GM13976 (cell line): Measurements from ENCODE around the gene PDGFC.

ENCODE experiments used
- DNase-seq: peaks from one replicate; pipeline ENCODE4 v3.0.0; 2012; ENCODE audit warnings: low spot score
- in situ Hi-C: fragments of 300-500 bp; cut with MboI; formaldehyde crosslinking; loops from one replicate; pipeline ENCODE4 v1.12.0; 2022; ENCODE audit warnings: low sequenced_read_pairs, mixed read lengths, inconsistent platforms; ENCODE audit not compliant: unreplicated experiment
- TF ChIP-seq, protein P1 (sequence below): IDR thresholded peaks from 2 replicates; pipeline ENCODE4 v1.5.1; 2012; ENCODE audit warnings: borderline replicate concordance, mild to moderate bottlenecking; ENCODE audit not compliant: insufficient read depth; ENCODE audit errors: extremely low read depth, missing control alignments, control extremely low read depth

The PDGFC gene

DNA sequence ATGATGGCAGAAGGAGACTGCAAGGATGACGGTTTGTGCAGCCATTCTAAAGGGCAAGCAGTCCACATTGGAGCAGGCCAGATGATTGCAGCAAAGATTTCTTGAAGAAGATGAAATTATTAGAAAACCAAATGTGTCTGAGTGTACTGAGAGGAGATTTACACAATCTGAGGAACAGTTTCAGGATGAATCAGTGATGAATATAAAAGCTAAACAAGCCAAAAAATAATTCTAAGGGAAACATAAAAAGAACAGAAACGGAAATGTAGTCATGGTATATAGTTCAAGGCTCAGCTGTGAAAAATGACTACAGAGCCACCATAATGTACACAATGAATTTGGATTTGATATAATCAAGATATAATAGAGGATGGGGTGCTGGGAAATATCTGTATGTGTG lies 168.5 kb downstream of the PDGFC start:
- DNase-seq = no peak
- TF ChIP-seq, protein P1, sequence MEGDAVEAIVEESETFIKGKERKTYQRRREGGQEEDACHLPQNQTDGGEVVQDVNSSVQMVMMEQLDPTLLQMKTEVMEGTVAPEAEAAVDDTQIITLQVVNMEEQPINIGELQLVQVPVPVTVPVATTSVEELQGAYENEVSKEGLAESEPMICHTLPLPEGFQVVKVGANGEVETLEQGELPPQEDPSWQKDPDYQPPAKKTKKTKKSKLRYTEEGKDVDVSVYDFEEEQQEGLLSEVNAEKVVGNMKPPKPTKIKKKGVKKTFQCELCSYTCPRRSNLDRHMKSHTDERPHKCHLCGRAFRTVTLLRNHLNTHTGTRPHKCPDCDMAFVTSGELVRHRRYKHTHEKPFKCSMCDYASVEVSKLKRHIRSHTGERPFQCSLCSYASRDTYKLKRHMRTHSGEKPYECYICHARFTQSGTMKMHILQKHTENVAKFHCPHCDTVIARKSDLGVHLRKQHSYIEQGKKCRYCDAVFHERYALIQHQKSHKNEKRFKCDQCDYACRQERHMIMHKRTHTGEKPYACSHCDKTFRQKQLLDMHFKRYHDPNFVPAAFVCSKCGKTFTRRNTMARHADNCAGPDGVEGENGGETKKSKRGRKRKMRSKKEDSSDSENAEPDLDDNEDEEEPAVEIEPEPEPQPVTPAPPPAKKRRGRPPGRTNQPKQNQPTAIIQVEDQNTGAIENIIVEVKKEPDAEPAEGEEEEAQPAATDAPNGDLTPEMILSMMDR = no peak
- in situ Hi-C loops = no loop called here

DNA sequence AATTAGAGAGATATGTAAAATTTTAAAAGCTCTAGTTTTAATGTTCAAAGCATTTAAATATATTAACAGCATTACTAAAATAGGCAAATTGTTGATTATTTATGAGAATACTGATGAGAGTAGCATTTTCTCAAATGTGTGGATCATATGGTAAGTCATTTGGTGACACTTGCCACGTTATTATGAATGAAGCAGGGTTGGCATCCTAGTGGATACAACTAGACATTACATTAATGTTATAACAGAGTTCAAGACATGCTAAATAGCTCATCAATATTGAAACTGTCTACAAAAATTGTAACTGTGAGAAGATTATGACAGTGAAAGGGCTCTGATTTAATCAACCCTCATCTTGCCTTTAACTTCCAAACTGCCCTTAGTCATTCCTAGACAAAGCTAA lies 171.1 kb downstream of the PDGFC start:
- in situ Hi-C loops = no loop called here
- DNase-seq = no peak
- TF ChIP-seq, protein P1 = no peak

DNA sequence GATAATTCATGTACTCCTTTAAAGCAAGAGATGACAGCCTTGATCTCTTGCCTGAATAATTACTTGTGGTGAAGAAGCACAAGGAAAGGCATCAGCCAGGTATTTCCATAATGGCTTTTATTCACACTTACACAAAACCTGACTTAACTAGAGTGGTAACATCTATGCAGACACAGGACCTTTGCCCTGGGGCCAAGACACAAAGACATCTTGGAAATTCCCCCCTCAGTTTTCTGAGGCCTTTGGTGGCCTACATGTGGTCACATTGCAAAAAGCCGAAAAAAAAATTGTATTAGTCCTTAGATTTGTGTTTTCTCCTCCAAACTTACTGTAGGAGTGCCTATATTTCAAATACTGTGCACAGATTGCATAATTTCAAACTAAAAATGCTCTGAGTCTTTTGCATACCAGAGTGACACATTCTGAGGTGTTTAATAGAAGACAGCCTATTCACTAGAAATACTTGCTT lies 172.4 kb downstream of the PDGFC start:
- TF ChIP-seq, protein P1 = no peak
- DNase-seq = no peak
- in situ Hi-C loops = no loop called here

DNA sequence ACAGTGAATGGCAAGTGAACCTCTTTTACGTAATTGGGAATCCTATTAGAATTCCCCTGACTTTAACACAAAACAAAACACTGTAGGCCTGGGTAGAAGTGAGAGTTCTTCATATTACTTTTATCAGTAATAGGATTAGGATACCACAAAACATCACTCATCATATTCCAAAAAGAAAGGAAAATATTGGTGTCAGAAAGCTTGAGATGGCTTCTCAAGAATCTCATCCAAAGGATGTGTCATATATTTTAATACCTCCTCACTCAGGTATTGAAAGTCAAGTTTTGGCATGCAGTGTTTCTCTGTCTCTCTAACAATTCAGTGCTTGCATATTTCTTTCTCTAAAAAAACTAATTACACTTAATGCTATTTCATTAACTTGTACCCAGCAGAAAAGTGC lies 173.2 kb downstream of the PDGFC start:
- in situ Hi-C loops = no loop called here
- TF ChIP-seq, protein P1 = no peak
- no peak for DNase-seq

DNA sequence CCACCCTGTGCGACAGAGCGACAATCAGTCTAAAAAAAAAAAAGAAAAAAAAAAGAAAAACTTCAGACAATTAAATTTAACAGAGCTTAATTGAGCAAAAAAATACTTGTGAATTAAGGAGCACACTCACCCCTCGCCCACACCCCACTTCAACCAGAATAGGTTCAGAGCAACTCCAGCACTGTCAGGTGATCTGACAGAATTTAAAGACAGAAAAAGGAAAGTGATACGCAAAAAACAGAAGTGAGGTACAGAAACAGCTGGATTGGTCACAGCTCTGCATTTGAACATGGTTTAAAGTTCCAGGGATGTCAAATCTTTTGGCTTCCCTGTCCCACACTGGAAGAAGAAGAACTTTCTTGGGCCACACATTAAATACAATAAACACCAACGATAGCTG lies 174.4 kb downstream of the PDGFC start:
- no peak for DNase-seq
- in situ Hi-C loops = no loop called here
- TF ChIP-seq, protein P1 = no peak

DNA sequence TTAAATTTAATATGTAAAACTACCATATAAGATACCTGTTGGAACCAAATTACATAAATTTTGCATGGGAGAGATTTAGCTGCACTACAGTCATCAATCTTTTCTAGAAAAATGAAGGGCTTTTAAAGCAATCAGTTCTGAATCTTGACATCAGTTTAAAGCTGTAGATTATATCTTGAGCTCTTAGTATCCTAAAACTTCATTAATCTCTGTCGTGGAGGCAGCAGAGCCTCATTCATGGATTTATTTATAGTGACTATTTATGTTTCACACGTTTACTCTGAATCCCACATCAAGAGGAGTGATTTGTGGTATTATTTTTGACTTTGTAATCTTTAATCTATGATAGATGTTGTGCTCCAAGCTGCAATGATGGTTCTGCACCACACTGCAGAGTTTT lies 175.9 kb downstream of the PDGFC start:
- TF ChIP-seq, protein P1 = no peak
- in situ Hi-C loops = no loop called here
- DNase-seq = no peak

DNA sequence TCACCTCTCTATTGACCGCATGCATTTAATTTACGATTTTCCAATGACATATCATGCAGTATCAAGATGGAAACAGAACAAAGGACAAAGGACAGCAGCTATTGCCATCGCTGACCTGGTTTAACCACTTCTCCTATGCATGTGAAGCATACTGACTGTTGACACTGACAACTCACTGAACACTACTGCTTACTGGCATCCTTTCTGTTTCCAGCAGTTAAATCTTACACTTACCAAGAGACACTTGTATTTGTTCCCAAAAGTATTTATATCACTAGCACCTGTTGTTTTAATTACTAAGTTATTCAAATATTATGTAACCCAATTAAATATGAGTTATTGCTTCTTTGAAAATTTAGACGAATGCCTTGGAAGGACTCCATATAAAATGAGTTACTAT lies 176.7 kb downstream of the PDGFC start:
- TF ChIP-seq, protein P1 = no peak
- no peak for DNase-seq
- in situ Hi-C loops = no loop called here
